Measurements from ENCODE around the gene MAD1L1.

DNA sequence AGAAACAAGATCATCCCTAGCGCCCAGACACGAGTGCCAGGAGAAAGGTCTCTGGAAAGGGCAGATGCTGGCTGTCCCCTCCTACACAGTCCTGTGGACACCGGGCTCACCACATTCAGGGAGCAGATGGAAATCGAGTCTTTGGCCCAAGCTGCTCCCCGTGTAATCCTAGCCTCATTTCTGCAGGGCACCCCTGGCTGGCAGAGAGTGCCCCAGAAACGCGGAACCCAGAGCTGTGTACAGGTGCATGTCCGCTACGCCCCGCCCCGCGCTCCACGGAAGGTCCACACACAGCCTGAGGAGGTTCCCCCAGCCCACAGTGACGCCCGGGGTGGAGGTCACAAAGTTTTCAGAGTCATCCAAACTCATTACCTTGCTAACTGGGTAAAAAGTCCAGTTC, 202.8 kb downstream of the MAD1L1 start:
- no peak for TF ChIP-seq POLR2A (IDR thresholded peaks at IDR 0.05)
- no peak for TF ChIP-seq CTCF (IDR thresholded peaks at IDR 0.05)
- TF ChIP-seq POLR2AphosphoS5 (IDR thresholded peaks at IDR 0.05), result no peak
